Kidney epithelial cell (primary cell): ENCODE measurements around the gene ABLIM3. TPM values are rescaled to one million over a fixed set of nuclear protein-coding genes. Genes with fewer than 3 reads are reported as not detected.

Source experiments
- DNase-seq: peaks from one replicate; pipeline ENCODE4 v3.0.0-alpha.2; 2010; ENCODE audit warnings: low read depth
- H3K27me3 ChIP-seq: 2 replicates; pipeline ENCODE4 v1.6.0; 2011; ENCODE audit warnings: low read length; ENCODE audit not compliant: control insufficient read depth, insufficient read depth
- H3K36me3 ChIP-seq: 2 replicates; pipeline ENCODE4 v1.5.1; 2011; ENCODE audit warnings: low read length; ENCODE audit not compliant: control insufficient read depth, insufficient read depth
- H3K4me3 ChIP-seq: 2 replicates; pipeline ENCODE4 v1.5.1; 2011; ENCODE audit warnings: low read depth, mild to moderate bottlenecking, control low read depth, low read length
- total RNA-seq: library from RNA; depleted of rRNA; stranded (reverse); fragments of >200 nt; gene quantifications from 2 replicates; pipeline ENCODE4 v1.2.3, GENCODE V29; 2015
- TF ChIP-seq, protein P1 (sequence below): IDR thresholded peaks from 2 replicates; pipeline ENCODE4 v1.5.1; 2011; ENCODE audit warnings: mild to moderate bottlenecking, moderate library complexity, low read length, control low read depth, inconsistent platforms; ENCODE audit not compliant: insufficient read depth, poor library complexity, severe bottlenecking

The ABLIM3 gene
- total RNA-seq, 1 donor from 2014 or later, result 35.2 TPM

DNA sequence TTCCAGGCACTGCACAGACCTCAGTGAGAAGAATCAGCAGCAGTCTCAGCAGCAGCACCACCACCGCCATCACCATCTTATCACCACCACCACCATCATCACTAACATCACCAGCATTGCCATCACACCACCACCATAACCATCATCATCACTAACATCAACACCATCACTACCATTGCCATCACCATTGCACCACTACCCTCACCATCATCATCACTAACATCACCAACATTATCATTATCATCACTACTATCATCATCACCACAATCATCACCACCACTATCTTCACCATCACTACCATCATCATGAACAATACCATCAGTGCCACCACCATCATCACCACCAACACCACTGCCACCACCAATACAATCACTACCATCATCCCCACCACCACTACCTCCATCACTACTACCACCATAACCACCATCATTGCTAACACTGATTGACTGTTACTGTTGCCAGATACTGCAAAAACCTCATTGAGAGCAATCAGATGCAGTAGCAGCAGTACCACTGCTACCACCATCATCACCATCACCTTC is 61.7 kb downstream of the ABLIM3 start:
- Histone ChIP-seq H3K36me3 (no peaks in the 10 kb centered on the region), H3K27me3 (no peaks in the 10 kb centered on the region), H3K4me3 (no peak overlapping the region)
- DNase-seq, result no peak
- TF ChIP-seq, protein P1, sequence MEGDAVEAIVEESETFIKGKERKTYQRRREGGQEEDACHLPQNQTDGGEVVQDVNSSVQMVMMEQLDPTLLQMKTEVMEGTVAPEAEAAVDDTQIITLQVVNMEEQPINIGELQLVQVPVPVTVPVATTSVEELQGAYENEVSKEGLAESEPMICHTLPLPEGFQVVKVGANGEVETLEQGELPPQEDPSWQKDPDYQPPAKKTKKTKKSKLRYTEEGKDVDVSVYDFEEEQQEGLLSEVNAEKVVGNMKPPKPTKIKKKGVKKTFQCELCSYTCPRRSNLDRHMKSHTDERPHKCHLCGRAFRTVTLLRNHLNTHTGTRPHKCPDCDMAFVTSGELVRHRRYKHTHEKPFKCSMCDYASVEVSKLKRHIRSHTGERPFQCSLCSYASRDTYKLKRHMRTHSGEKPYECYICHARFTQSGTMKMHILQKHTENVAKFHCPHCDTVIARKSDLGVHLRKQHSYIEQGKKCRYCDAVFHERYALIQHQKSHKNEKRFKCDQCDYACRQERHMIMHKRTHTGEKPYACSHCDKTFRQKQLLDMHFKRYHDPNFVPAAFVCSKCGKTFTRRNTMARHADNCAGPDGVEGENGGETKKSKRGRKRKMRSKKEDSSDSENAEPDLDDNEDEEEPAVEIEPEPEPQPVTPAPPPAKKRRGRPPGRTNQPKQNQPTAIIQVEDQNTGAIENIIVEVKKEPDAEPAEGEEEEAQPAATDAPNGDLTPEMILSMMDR, result no peak

DNA sequence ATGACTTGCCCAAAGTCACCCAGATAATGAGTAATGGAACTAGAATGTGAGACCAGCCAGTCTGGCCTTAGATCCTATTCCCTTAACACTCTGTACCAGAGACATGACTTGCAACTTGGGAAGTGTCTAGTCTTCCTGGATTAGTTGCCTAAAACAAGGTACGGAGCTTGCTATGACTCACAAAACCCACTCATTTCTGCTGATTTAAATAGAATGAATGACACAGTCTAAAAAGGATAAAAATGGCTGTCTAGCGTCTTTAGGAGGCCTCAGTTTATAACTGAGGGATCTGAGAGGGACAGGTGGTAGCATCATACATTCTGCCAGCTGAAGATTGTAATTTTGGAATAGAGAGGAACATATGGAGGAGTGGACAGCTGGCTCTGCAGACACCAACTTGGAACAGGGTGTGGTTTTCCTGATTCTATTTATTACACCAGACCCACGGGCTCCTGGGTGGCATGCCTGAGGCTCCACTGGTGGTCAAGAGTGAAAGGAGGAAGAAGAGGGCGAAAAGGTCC is 62.7 kb downstream of the ABLIM3 start:
- DNase-seq, result no peak
- Histone ChIP-seq H3K36me3 (no peaks in the 10 kb centered on the region), H3K4me3 (no peak overlapping the region), H3K27me3 (no peaks in the 10 kb centered on the region)
- TF ChIP-seq, protein P1, result no peak

DNA sequence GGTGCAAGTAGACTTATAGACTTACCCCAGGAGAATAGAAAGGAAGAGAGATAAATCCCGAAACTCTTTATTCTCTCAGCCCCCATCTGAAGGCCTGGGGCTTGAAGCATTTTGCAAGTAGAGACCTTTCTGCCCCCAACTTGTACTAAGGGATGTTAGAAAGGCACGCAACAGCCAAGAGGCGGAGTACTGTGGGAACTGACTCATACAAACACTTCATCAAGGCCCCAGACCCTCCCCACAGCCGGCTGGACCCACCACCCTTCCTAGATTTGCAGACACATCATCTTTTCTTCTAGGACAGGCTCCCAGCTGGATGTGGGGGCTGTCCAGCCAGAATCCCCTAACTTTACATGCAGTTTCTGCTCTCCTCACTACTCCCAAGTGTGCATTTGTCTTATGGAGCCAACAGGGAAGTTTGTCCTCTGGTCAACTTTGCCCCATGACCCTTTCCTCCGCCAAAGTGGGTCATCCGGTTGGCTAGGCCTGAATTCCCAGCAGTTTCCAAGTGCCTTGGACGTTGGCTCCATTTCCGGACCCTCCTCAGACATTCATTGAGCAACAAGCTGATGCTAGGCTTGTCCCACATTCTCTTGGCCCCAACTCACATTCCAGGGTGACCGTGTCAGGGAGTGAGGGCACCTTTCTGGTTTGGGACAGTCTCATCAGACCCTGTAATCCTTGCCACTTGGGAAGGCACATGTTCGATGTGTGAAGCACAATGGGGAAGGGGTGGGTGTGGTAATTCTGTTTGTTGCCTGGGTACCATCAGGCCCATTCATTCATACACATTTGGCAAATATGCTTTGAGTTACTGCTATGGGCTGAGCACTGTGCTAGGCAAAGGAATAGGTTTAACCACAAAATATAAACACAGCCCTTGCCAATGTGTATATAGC is 64.6 kb downstream of the ABLIM3 start:
- H3K27me3 ChIP-seq, result no peaks in the 10 kb centered on the region
- TF ChIP-seq, protein P1, result no peak
- no peak overlapping the region for H3K4me3 ChIP-seq
- DNase-seq, result no peak
- H3K36me3 ChIP-seq, result no peaks in the 10 kb centered on the region

DNA sequence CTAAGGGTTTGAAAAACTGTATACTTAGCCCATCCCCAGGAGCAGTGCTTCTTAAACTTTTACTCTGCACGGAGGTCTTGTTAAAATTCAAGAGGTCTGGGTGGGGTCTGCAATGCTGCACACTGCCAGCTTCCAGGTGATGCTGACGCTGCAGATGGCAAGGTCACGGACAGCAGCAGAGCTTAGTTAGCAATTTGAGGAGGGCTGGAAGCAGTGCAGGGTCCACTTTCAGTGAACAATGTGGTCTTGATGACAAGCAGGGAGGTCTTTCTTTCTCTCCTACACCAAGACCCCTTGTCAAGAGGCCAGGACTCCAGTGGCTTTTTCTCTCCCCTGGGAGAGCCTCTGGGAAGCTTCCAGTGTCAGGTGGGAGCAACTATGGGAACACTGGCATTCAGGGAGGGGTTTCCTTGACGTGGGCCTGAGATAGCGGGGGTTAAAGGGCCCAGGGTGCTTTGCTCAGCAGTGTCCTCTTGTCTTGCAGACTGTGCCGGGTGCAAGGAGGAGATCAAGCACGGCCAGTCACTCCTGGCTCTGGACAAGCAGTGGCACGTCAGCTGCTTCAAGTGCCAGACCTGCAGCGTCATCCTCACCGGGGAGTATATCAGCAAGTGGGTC is 65.3 kb downstream of the ABLIM3 start:
- Histone ChIP-seq H3K36me3 (no peaks in the 10 kb centered on the region), H3K27me3 (no peaks in the 10 kb centered on the region), H3K4me3 (no peak overlapping the region)
- TF ChIP-seq, protein P1, result no peak
- DNase-seq, result no peak

DNA sequence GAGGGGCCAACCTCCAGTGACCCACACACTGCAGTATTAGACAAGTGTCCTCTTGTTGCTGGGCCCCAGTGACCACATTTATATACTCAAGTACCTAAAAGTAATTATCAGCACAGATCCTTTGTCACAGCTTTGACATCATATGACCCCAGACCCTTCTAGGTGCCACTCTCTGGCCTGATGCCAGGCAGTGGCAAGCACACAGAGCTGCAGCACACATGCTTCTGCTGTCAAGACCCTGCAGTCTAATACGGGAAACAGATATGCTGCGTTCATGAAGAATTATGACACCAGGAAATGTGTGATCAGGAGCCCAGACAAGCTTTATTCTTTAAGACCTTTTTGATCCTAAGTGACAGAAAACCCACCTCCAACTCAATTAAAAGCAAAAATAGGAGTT is 66.5 kb downstream of the ABLIM3 start:
- Histone ChIP-seq H3K27me3 (no peaks in the 10 kb centered on the region), H3K36me3 (no peaks in the 10 kb centered on the region), H3K4me3 (no peak overlapping the region)
- DNase-seq, result no peak
- TF ChIP-seq, protein P1, result no peak
